Ascending aorta (tissue), 2 donors: ENCODE data around the gene MYO1E. TPM values are rescaled to one million over a fixed set of nuclear protein-coding genes. Genes with fewer than 3 reads are reported as not detected.

ENCODE experiments used
- DNase-seq, 2 donors: peaks; one replicate each; pipeline ENCODE4 v3.0.0-alpha.2; 2019; ENCODE audit warnings: low spot score in 2 of 2
- H3K27ac ChIP-seq, 2 donors: fragments of 200-600 bp; sonication (generic); one replicate each; pipeline ENCODE4 v1.5.1; 2016 to 2017; ENCODE audit warnings: mild to moderate bottlenecking in 1 of 2
- H3K27me3 ChIP-seq: fragments of 200-600 bp; sonication (generic); one replicate; pipeline ENCODE4 v1.5.1; 2017
- H3K36me3 ChIP-seq, 2 donors: fragments of 200-600 bp; sonication (generic); one replicate each; pipeline ENCODE4 v1.5.1; 2016
- H3K4me1 ChIP-seq, 2 donors: fragments of 200-600 bp; sonication (generic); one replicate each; pipeline ENCODE4 v1.5.1; 2016 to 2017; ENCODE audit warnings: mild to moderate bottlenecking in 1 of 2
- H3K4me3 ChIP-seq, 2 donors: fragments of 200-600 bp; sonication (generic); one replicate each; pipeline ENCODE4 v1.5.1; 2016 to 2017; ENCODE audit warnings: mild to moderate bottlenecking in 1 of 2
- H3K9me3 ChIP-seq, 2 donors: fragments of 200-600 bp; sonication (generic); one replicate each; pipeline ENCODE4 v1.5.1; 2016
- intact Hi-C: fragments of 100-400 bp; cut with DNase I; formaldehyde crosslinking; loops from one replicate; pipeline ENCODE4 v1.15.1; 2023
- total RNA-seq: library from RNA; depleted of rRNA; stranded (reverse); fragments of >200 nt; gene quantifications from one replicate; pipeline ENCODE4 v1.1.0, GENCODE V29; 2016
- TF ChIP-seq, protein P1 (sequence below), 3 experiments: fragments of 200-600 bp in 2 of 3; fragments of 450-650 bp in 1 of 3; sonication (generic) in 2 of 3; IDR thresholded peaks; one replicate each; pipeline ENCODE4 v1.5.1; 2016 to 2019; ENCODE audit warnings: antibody characterized with exemption in 3 of 3, mild to moderate bottlenecking in 1 of 3, moderate library complexity in 1 of 3

Gene MYO1E
- total RNA-seq, 1 donor from 2014 or later: 48.0 TPM

DNA sequence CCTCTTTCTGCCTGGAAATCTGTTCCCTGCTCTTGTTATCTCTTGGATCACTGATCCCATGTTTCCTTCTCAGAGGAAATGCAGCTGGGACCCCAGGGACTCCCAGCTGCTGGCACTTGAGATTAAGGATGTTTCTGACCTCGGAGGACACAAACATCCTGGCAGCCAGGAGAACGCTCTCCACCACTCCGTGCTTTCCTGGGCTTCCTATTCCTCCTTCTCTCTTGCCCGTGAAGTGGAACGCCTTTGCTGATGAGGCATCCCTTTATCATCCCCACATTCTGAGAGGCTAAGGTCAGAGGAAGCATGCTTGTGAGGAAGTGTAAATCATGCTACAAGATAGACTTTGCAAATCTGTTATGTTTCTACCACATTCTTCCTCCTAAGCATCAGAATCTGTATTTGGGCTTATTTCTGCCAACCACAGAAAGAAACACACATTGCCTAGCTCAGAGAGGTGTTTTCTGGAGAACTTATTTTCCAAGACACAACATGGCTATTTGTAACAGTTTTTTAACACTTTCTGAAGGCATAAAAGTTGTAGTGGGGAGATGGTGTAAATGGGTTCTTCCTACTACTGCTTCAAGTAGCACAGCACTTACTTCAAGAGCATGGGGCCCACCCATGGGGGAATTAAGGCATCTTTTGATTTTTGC lies 191.6 kb downstream of the MYO1E start:
- TF ChIP-seq, protein P1, sequence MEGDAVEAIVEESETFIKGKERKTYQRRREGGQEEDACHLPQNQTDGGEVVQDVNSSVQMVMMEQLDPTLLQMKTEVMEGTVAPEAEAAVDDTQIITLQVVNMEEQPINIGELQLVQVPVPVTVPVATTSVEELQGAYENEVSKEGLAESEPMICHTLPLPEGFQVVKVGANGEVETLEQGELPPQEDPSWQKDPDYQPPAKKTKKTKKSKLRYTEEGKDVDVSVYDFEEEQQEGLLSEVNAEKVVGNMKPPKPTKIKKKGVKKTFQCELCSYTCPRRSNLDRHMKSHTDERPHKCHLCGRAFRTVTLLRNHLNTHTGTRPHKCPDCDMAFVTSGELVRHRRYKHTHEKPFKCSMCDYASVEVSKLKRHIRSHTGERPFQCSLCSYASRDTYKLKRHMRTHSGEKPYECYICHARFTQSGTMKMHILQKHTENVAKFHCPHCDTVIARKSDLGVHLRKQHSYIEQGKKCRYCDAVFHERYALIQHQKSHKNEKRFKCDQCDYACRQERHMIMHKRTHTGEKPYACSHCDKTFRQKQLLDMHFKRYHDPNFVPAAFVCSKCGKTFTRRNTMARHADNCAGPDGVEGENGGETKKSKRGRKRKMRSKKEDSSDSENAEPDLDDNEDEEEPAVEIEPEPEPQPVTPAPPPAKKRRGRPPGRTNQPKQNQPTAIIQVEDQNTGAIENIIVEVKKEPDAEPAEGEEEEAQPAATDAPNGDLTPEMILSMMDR (IDR thresholded peaks at IDR 0.05): no peak
- Histone ChIP-seq H3K27ac (peak overlapping the region in 1 of 2 donors; percentile 27), H3K4me3 (no peak overlapping the region), H3K36me3 (peaks cover 34 to 51% of the 10 kb centered on the region in 2 donors), H3K9me3 (peaks cover 0 to 13% of the 10 kb centered on the region in 2 donors), H3K27me3 (no peaks in the 10 kb centered on the region), H3K4me1 (no peaks in the 10 kb centered on the region)
- DNase-seq: no peak
- intact Hi-C loops: no loop called here

DNA sequence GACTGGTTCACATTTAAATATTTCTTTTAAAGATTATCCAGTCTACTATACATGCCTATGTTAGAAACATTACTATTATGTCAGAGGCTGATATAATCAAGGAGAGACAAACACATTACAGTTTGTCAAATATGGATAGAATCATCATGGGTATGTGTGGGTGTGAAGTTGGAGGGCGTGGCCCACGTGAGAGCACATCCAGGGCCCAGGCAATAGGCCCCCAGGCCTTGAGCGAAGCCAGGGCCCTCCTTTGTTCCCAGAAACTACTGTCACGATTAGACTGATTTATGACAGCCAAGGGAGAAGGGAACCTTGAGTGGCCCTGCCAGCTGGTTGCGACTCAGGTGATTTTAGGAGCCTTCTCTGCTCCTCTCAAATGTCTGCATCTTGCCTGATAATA lies 193.0 kb downstream of the MYO1E start:
- no peak for DNase-seq

DNA sequence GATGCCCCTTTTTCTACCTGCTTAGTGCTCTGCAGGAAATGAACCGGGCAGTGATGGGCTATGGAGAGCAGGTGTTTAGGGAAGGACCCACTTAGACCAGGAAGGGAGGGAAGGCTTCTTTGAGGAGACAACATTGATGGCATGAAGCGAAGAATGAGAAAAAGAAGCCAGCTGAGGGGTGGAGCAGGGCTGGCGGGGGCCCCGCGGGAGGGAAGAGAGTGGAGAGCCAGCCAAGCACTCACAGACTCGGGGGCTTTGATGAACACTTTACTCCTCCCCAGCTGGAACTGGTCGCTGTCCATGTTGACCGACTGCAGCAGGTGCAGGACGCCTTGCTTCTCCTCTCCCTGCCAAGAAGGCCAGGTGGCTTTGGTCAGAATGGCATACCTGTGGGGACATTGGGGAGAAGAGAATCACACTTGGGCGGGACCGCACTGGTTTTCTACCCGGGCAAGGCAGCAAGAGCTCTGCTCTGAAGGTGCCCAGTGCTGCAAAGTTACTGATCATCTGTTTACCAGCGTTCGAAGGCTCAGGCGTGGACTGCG lies 194.4 kb downstream of the MYO1E start:
- Histone ChIP-seq H3K36me3 (peaks cover 39 to 65% of the 10 kb centered on the region in 2 donors), H3K4me1 (peaks cover 0 to 4% of the 10 kb centered on the region in 2 donors), H3K4me3 (no peak overlapping the region), H3K27me3 (no peaks in the 10 kb centered on the region), H3K9me3 (peaks cover 0 to 13% of the 10 kb centered on the region in 2 donors), H3K27ac (peak overlapping the region; percentile 31 to 42)
- DNase-seq: no peak
- TF ChIP-seq, protein P1 (IDR thresholded peaks at IDR 0.05): no peak
- intact Hi-C loops: no loop called here

More for the DNA sequence above, 193.0 kb downstream of the MYO1E start:
- Histone ChIP-seq H3K27me3 (no peaks in the 10 kb centered on the region), H3K36me3 (peaks cover 34 to 53% of the 10 kb centered on the region in 2 donors), H3K4me1 (peaks cover 0 to 4% of the 10 kb centered on the region in 2 donors), H3K27ac (no peak overlapping the region), H3K9me3 (peaks cover 0 to 13% of the 10 kb centered on the region in 2 donors), H3K4me3 (no peak overlapping the region)
- intact Hi-C loops: no loop called here
- TF ChIP-seq, protein P1 (IDR thresholded peaks at IDR 0.05): no peak

DNA sequence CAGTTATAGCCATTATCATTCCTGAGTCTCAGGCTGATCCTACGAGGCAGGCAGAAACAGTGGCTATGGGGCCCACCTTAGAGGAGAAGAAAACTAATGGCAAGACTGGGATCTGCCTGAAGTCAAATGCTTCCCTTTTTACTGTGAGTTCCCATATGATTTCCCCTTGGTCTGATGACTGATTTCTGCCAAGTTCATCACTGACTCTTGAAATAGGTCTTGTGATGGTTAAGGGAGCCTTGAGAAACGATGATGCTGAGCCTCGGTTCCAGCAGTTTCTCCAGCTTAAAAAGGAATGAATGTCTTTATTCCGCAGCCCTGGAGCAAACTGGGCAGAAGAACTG lies 195.4 kb downstream of the MYO1E start:
- peak overlapping the region; percentile 31 to 42 for H3K27ac ChIP-seq
- intact Hi-C loops: no loop called here
- peaks cover 0 to 4% of the 10 kb centered on the region in 2 donors for H3K4me1 ChIP-seq
- peaks cover 38 to 61% of the 10 kb centered on the region in 2 donors for H3K36me3 ChIP-seq
- DNase-seq: no peak
- peaks cover 0 to 10% of the 10 kb centered on the region in 2 donors for H3K9me3 ChIP-seq
- TF ChIP-seq, protein P1 (IDR thresholded peaks at IDR 0.05): no peak
- no peak overlapping the region for H3K4me3 ChIP-seq
- no peaks in the 10 kb centered on the region for H3K27me3 ChIP-seq

DNA sequence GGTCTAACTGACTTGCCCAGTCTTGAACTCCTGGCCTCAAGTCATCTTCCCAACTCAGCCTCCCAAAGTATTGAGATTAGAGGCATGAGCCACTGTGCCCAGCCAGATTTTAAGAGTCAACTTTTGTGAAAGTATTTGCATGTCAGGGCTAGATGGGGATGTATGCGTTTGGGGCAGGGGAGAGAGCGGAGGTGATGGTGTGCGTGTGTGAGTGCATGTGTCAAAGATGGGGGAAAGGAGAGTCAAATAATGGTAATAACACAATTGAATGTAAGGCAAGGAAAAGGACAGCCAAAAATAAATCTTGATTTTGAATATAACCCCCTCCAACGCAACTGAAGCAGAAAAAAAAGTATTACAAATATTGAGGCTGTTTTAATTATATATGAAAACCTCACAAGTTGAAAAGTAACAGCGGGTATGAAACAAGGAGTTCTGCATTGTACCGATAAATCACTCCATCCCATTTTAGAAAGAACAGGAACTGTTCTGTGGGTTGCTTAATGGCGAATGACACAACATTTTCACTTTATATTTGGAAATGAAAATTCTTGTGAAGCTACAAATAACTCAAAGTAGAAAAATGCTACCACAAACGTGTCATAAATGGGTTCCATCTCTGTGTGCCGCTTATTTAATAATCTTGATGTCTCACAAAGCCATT lies 195.9 kb downstream of the MYO1E start:
- intact Hi-C loops: no loop called here
- Histone ChIP-seq H3K27ac (peak overlapping the region; percentile 3 to 31), H3K4me1 (peaks cover 0 to 4% of the 10 kb centered on the region in 2 donors), H3K4me3 (no peak overlapping the region), H3K36me3 (peaks cover 38 to 56% of the 10 kb centered on the region in 2 donors), H3K9me3 (peaks cover 0 to 5% of the 10 kb centered on the region in 2 donors), H3K27me3 (no peaks in the 10 kb centered on the region)
- TF ChIP-seq, protein P1 (IDR thresholded peaks at IDR 0.05): no peak
- DNase-seq: no peak
